HG03571 (cell line): ENCODE measurements around the gene PGAP2.
"Not testable (repeated sequence)": the region's sequence is repeated elsewhere in the genome, so short reads cannot be mapped to it uniquely, and the experiment has no call there.

Source experiments
- ATAC-seq: cut with Tn5 transposase; IDR thresholded peaks from one replicate; pipeline ENCODE4 v1.9.1; 2021; ENCODE audit not compliant: unreplicated experiment

PGAP2 gene

DNA sequence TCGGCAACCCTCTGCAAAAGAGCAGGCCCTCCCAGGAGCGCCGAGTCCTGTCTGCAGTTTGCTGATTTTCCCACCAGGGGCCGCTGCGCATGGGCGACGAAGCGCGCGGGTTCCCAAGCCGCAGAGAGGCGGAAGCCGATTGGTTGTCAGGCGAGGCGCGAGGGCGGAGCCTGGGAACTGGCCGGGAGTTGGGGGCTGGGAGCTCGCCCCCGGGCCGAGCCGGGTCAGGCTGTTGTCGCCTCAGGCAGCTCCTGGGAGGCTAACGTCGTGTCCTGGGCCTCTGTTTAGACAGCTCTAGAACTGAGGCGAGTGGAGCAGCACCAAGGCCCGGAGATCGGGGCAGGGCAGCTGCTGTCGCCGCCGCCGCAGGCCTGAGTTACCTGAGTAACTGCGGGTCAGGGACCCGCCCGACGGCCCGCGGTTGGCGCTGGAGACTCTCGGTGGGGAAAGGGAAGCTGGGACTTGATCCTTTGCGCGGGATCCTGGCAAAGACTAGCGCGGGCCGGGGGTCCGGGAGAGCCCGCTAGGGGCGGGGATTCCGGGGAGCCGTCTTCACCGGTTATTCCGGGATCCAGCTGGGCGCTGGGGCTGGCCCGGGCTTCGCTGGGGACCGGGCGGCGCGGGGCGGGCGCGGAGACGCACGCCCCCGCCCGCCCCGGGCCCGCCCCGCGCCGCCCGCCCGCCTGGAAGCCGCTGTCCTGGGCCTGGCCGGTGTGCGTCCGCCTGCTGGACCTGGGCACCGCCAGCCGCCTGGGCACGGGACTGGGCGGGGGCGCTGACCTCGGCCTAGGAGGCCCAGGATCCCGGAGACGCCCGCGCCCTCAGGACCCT, 46.8 kb downstream of the PGAP2 start, which contains the start of gene STIM1:
Gene STIM1, plus strand, starts transcription at position 688 of the 831 bp plus-strand sequence. CDS start 607 bp downstream, outside the sequence.
- ATAC-seq = peak; percentile 59

DNA sequence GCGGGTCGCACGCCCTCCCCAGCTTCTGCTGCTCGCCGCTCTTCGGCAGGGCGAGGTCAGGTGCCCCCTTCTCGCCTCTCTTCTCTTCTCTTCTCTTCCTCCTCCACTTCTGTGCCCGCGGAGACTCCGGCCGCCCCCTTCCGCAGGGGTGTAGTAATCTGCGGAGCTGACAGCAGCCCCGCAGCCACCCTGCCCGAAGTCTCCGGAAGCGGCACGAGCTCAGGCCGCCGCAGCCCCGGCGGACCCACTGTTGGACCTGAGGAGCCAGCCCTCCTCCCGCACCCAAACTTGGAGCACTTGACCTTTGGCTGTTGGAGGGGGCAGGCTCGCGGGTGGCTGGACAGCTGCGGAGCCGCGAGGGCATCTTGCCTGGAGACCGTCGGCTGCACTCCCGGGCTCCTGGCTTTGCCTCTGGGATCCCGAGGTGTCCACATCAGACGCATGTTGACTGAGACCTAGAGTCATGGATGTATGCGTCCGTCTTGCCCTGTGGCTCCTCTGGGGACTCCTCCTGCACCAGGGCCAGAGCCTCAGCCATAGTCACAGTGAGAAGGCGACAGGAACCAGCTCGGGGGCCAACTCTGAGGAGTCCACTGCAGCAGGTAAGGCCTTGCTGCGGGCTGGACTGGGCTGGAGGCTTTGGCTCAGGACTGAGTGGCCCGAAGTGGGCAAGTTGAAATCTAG, 47.6 kb downstream of the PGAP2 start:
- ATAC-seq = peak; percentile 16

DNA sequence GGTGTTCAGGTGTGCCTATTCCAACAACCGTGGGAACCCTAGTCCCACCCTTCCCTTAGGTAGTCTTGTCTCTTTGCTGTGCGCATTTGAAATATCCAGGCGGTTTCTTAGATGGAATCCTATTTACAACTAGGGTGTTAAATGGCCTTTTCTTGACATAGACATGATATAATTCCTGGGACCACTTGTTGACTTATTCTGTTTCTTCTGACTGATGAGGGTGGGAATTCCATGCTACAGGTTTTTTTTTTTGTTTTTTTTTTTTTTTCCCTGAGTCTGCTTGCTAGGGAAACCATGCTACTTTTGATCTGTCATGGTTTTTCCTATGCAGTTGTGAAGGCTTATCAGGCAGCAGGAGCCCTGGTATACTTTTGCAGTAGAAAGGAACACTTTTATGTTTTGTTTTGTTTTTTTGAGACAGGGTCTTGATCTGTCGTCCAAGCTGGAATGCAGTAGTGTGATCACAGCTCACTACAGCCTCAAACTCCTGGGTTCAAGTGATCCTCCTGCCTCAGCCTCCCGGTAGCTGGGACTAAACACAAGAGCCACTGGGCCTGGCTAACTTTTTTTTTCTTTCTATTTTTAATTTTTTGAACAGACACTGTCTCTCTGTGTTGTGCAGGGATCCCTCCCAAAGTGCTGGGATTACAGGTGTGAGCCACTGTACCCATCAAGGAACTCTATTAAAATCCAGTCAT, 48.6 kb downstream of the PGAP2 start:
- no peak for ATAC-seq

DNA sequence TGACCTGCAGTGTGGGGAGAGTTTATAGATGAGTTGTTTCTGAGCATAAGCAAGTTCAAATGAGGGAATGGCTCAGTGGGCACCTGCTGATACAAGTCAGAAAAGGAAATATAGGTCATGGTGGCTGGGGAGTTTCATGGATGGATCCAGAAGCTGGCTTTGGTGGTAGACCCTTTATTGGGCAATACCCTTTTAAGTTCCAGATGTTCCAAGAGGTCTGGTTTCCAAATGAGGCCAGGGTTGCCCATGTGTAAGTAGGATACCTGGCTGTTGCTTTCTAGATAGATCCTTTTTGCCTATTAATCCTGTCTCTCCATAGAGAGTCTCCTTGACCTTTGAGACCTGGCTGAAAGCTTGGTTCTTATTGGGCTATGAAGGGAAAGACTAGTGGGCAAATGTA, 49.3 kb downstream of the PGAP2 start:
- no peak for ATAC-seq

DNA sequence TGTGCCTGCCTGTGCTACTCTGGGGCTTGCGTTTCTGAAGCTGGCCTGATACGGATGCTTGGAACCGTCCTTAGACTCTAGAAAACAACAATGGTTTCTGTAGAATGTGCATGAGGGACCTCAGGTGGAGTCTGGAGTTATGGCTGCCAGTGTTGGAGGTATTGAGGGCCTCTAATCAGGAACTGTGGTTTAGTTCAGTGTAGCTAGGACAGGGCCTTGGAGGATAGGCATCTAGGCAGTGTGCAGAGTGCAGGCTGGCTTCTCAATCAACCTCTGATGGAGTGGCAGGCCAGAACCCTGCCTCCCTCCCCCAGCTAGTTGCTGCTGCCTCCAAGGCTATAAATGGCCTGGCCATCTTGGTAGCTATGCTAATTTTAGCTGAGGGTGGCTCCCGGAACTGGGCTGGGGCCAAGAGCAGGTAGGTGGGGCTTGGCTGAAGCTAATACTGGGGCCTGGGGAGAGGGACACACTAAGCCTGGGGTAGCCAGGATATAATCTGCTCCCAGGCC, 51.1 kb downstream of the PGAP2 start:
- ATAC-seq = peak; percentile 22

DNA sequence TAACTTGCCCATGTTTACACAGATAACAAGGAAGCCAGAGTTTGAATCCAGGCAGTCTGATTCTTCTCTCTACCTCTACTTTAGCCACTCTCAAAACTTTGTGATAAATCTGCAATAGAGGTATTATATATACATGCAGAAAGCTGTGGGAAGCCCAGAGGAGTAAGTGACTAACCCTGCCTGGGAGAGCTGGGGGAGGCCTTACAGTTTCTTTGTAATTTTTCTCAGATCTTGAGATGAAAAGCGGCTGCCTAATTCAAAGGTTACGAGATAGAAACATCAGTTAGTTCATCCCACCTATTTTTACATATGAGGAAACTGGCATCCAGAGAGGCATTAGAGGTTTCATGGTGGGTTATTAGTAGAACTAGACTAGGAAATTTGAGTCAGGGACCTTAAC, 52.0 kb downstream of the PGAP2 start:
- no peak for ATAC-seq

DNA sequence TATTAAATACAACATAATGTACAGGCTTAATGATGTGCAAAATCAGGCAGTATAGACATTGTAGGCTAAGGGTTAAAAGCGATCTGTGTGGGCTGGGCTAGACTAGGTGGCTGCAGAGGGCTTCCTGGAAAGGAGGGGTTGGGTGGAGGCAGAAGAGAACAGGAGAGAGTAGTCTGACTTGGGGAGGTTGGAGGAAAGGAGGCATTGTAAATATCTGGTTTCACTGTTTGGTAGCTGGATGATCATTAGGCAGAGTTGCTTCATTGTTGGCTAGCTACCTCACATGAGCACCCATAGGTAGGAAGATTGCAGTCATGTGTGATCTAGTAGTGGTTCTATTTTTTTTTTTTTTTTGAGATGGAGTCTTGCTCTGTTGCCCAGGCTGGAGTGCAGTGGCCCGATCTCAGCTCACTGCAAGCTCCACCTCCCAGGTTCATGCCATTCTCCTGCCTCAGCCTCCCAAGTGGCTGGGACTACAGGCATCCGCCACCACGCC, 52.6 kb downstream of the PGAP2 start:
- ATAC-seq = not testable (repeated sequence)

DNA sequence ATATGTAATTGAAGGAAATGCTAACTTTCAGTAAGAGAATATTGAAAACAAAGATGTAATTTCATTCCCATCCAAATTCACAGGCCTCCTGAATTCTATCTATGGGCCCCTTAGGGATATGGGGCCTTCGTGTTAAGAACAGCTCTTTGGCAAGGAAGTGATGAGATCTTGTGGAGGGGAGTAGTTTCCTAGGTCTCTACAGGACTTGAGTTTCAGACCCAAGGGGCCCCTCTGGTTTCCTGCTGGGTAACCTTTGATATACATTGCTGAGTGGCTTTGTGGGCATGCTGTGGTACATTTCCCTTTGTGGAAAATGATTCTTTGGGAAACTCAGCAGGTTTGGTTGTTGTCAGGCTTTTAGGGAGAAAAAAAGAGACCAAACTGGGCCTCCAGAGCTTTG, 53.3 kb downstream of the PGAP2 start:
- ATAC-seq = no peak

DNA sequence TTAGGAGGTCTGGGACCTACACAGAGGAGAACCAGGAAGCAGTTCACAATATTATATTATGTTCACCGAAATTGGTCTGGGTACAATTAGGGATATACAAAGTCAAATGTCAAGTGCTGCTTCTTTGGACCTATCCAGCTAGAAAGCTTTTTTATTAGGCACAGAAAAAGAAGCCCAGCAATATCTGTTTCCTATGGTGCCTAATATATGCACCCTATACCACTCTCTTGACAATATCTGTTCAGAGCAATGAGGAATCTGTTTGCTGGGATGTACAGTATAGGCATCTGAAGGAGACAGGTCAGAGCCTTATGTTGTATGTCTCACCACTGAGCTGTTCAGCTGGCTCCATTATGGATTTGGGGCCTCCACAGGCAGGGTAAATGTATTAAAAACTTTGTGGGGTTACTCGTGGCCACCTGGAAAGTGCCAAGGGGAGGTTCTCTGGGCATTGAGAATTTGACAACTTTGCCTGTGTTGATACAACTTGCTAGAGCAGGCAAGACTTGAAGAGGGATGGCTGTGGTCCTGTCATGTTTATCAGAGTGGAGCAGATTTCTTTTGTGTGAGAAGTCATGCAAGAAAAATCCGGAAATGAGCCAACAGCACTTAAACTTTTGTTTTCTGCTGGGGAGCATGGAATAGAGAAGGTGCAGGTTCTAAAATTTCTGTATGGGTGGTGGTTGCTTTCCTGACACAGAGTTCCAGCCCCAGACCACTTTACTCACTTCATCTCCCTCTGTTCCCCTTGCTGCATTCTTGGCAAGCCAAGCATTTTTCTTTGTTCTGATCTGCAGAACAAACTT, 57.2 kb downstream of the PGAP2 start:
- no peak for ATAC-seq

DNA sequence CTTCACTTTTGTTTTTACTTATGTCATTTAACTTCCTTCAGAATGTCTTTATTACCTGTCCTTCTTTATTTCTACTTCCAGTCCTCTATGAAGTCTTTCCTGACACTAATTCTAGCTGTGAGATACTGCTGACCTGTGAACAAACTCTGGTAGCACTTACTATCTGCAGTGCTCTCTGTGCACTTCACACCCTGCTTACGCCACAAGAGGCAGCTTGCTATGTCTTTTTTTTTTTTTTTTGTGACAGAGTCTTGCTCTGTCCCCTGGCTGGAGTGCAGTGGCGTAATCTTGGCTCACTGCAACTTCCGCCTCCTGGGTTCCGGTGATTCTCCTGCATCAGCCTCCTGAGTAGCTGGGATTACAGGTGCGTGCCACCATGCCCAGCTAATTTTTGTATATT, 57.8 kb downstream of the PGAP2 start:
- ATAC-seq = no peak

DNA sequence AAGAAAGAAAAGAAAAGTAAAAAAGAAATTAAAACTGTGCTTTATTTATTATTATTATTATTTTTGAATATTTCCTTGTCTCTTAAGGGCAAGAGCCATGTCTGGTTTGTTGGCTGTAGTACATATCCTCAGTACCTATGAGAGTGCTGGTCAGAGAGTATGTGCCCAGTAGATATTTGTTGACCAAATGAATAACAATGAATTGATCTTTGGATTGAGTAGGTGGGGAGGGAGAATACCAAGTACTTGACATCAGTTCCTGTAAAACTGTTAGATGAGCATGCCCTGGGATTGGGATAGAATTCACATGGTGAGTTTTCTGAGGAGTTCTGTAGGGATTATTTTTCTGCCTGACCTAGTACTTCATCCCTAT, 58.5 kb downstream of the PGAP2 start:
- ATAC-seq = no peak

DNA sequence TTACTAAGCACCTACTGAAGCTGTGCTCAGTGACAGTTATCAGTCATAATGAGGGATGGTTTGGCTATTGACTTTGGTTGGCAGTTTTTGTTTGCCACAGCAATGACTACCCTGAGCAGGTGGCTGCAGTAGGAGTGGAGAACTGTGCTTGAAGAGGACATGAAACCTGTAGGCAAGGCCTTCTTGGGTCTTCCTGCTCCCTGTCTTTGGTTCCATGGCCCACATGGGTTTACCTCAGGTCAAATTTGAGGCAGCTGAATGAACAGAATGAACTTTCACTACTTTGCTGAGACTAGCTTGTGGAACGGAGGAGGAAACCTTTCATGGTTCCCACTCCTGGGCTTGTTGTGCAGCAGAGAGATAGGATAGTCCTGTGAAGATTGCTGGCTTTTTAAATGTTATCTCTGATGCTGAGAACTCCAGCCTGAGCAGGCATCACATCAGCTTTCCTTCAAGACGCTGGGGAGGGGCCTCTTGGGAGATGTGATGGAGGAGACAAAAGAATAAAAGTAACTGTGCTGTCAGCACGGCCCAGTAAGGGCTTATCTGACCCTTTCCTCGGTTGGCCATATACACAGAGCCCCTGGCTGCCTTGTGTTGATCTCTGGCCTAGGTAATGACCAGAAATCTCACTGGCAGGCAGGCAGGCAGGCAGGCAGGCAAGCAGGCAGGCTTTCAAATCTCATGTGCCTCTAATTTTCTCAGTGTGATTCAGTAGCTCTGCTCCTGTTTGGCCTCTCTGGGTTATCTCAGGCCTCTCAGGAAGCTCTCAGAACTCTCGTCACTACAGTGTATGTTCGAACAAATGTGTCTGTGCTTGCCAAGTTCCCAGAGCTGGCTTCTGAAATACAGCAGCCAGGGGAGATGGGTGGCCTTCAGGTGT, 59.1 kb downstream of the PGAP2 start:
- ATAC-seq = peak; percentile 70

DNA sequence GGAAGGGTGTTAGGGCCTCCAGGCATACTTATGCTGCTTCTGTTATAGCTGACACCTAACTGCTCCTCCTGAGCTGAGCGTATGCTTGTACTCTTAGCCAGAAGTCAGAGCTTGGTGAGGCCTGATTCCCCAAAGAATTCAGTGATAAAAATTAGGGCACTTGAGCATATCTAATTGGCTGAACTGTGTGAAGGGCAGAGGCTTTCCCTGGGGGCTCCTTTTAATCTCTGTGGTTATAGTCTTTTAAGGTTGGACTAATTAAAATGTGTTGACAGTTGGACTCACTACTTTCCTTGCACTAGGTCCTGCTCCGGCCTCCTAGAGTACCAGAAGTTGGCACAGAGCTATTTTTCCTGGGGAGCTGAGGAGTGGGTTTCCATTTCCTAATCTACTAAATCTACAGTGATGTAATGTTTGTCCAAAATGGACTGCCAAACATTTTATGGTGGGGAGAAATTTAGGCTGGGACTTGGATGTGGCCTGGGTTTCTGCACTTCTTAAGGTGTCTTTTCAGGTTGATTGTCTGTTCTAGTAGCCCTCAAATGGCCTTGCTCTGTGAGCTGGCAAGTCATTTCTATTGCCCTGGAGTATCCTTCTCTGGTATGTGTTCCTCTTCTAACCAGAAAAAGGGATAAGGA, 65.5 kb downstream of the PGAP2 start:
- ATAC-seq = no peak
